HepG2 (cell line): Measurements from ENCODE around the gene SERINC1. TPM values are rescaled to one million over a fixed set of nuclear protein-coding genes. Genes with fewer than 3 reads are reported as not detected.

Source experiments
- HDAC6 ChIP-seq: fragments of 200-600 bp; sonication (generic); IDR thresholded peaks from 2 replicates; pipeline ENCODE4 v1.7.0; 2017; ENCODE audit warnings: mild to moderate bottlenecking, antibody characterized with exemption, low read length, low read depth
- MEF2D ChIP-seq: sonication (generic); formaldehyde crosslinking; IDR thresholded peaks from 2 replicates; pipeline ENCODE4 v1.5.1; 2020; ENCODE audit warnings: mild to moderate bottlenecking, missing genetic modification reagents
- MXI1 ChIP-seq: IDR thresholded peaks from 3 replicates; pipeline ENCODE4 v1.6.1; 2012; ENCODE audit warnings: low read depth, low read length, inconsistent platforms, borderline replicate concordance
- POLR2G ChIP-seq: fragments of 200-400 bp; formaldehyde crosslinking; IDR thresholded peaks from 2 replicates; pipeline ENCODE4 v1.6.1; 2018; ENCODE audit warnings: mild to moderate bottlenecking, low read depth, low read length, moderate library complexity
- RAD51 ChIP-seq: fragments of 450-650 bp; IDR thresholded peaks from 2 replicates; pipeline ENCODE4 v1.6.1; 2016; ENCODE audit warnings: borderline replicate concordance
- RORA ChIP-seq: sonication (generic); formaldehyde crosslinking; IDR thresholded peaks from 2 replicates; pipeline ENCODE4 v1.5.0; 2020; ENCODE audit warnings: mild to moderate bottlenecking, missing genetic modification reagents, moderate library complexity
- SMYD3 ChIP-seq: sonication (generic); formaldehyde crosslinking; IDR thresholded peaks from 2 replicates; pipeline ENCODE4 v1.8.1; 2023; ENCODE audit warnings: mild to moderate bottlenecking, missing genetic modification reagents
- ZNF441 ChIP-seq: sonication (generic); formaldehyde crosslinking; IDR thresholded peaks from 2 replicates; pipeline ENCODE4 v1.7.0; 2021; ENCODE audit warnings: missing genetic modification reagents, borderline replicate concordance
- ZNF570 ChIP-seq: sonication (generic); formaldehyde crosslinking; IDR thresholded peaks from 2 replicates; pipeline ENCODE4 v1.4.0; 2020; ENCODE audit warnings: mild to moderate bottlenecking, missing genetic modification reagents, borderline replicate concordance
- ZNF75D ChIP-seq: sonication (generic); formaldehyde crosslinking; IDR thresholded peaks from 2 replicates; pipeline ENCODE4 v1.8.1; 2023; ENCODE audit warnings: missing genetic modification reagents, mild to moderate bottlenecking, borderline replicate concordance
- ZNF841 ChIP-seq: sonication (generic); formaldehyde crosslinking; IDR thresholded peaks from 2 replicates; pipeline ENCODE4 v1.8.1; 2023; ENCODE audit warnings: missing genetic modification reagents, borderline replicate concordance
- polyA plus RNA-seq, 8 experiments: library from polyadenylated mRNA; depleted of rRNA in 3 of 8; stranded (reverse) in 7 of 8; unstranded in 1 of 8; fragments of >200 nt; fragmentation: Illumina TruSeq in 4 of 8; extraction: Trizol in 4 of 8; gene quantifications; 2 replicates each; pipeline versions ENCODE4 v1.2.1 to v1.2.3, GENCODE V29; 2011 to 2016; ENCODE audit warnings: low read depth in 4 of 8, missing spikeins in 1 of 8, mixed read lengths in 1 of 8; ENCODE audit not compliant: insufficient read depth in 1 of 8
- total RNA-seq, 5 experiments: library from RNA; depleted of rRNA; stranded (reverse); fragments of >200 nt; fragmentation: Illumina TruSeq; extraction: Trizol; gene quantifications; 2 replicates each; pipeline ENCODE4 v1.2.3, GENCODE V29; 2016; ENCODE audit warnings: low read depth in 1 of 5
- TF ChIP-seq, protein P1 (sequence below): conservative IDR thresholded peaks from 2 replicates; pipeline ENCODE4 v1.6.1; 2018; ENCODE audit warnings: missing genetic modification reagents
- TF ChIP-seq, protein P2 (sequence below): sonication (generic); formaldehyde crosslinking; IDR thresholded peaks from 2 replicates; pipeline ENCODE4 v1.4.0; 2020; ENCODE audit warnings: mild to moderate bottlenecking, missing genetic modification reagents
- TF ChIP-seq, protein P3 (sequence below): sonication (generic); formaldehyde crosslinking; IDR thresholded peaks from 2 replicates; pipeline ENCODE4 v1.9.0; 2021; ENCODE audit warnings: missing genetic modification reagents, borderline replicate concordance
- TF ChIP-seq, protein P4 (sequence below): sonication (generic); formaldehyde crosslinking; IDR thresholded peaks from 2 replicates; pipeline ENCODE4 v1.4.0; 2020; ENCODE audit warnings: mild to moderate bottlenecking, low read depth, missing genetic modification reagents
- TF ChIP-seq, protein P5 (sequence below): sonication (generic); formaldehyde crosslinking; IDR thresholded peaks from 2 replicates; pipeline ENCODE4 v1.8.0; 2022; ENCODE audit warnings: missing genetic modification reagents, mild to moderate bottlenecking, inconsistent platforms, borderline replicate concordance
- TF ChIP-seq, protein P6 (sequence below): sonication (generic); formaldehyde crosslinking; IDR thresholded peaks from 2 replicates; pipeline ENCODE4 v1.8.0; 2022; ENCODE audit warnings: low read depth, missing genetic modification reagents
- TF ChIP-seq, protein P7 (sequence below): sonication (generic); formaldehyde crosslinking; IDR thresholded peaks from 2 replicates; pipeline ENCODE4 v1.5.1; 2020; ENCODE audit warnings: missing genetic modification reagents, mild to moderate bottlenecking, borderline replicate concordance

Gene SERINC1
- total and polyA plus RNA-seq, 2 of the 13 experiments (the other 11 are each of a cell fraction or from before 2014, with no cell fraction given), result 93.5 to 112 TPM

DNA sequence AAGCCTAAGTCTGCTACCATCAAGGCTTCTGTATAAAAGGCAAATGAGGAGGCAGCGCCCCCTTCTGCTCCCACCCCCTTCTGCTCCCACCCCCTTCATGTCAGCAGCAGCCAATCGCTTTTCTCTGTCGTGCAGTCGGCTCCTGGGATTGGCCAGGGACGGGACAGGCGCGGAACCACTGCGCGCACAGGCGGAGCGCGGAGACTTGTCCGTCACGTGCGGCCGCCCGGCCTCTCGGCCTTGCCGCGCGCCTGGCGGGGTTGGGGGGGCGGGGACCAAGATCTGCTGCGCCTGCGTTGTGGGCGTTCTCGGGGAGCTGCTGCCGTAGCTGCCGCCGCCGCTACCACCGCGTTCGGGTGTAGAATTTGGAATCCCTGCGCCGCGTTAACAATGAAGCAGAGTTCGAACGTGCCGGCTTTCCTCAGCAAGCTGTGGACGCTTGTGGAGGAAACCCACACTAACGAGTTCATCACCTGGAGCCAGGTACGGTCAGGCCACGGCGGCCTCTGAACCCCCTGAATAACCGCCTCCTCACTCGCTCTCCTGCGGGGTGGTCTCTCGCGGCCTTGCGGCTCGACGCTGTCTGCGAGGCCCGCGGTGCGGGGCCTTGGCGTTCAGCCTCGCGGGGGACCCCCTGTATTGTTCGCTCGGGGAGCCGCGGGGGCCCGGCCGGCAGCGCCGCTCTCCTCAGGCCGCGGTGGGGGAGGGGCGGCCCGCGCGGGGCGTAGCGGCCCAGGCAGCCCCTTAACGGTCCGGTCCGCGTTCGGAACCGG is 72.1 kb downstream of the SERINC1 start, which contains the start of gene HSF2 (continued):
- TF ChIP-seq ZNF841 (CRISPR knock-in tag) (0 out of 2 replicates have a peak, but pooled peaks have one; percentile 90), HDAC6 (no peak), RORA (CRISPR knock-in tag) (no peak), ZNF441 (CRISPR knock-in tag) (no peak; the same call in 1 of the 2 replicates), POLR2G (peak; percentile 85), SMYD3 (CRISPR knock-in tag) (peak; percentile 60; the same call in 1 of the 2 replicates), ZNF75D (no peak), RAD51 (peak; percentile 50), ZNF570 (CRISPR knock-in tag) (no peak), MXI1 (peak; percentile 78; the same call in 1 of the 3 replicates), MEF2D (CRISPR knock-in tag) (no peak)
- TF ChIP-seq, protein P1, sequence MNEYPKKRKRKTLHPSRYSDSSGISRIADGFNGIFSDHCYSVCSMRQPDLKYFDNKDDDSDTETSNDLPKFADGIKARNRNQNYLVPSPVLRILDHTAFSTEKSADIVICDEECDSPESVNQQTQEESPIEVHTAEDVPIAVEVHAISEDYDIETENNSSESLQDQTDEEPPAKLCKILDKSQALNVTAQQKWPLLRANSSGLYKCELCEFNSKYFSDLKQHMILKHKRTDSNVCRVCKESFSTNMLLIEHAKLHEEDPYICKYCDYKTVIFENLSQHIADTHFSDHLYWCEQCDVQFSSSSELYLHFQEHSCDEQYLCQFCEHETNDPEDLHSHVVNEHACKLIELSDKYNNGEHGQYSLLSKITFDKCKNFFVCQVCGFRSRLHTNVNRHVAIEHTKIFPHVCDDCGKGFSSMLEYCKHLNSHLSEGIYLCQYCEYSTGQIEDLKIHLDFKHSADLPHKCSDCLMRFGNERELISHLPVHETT (CRISPR knock-in tag), result no peak
- TF ChIP-seq, protein P2, sequence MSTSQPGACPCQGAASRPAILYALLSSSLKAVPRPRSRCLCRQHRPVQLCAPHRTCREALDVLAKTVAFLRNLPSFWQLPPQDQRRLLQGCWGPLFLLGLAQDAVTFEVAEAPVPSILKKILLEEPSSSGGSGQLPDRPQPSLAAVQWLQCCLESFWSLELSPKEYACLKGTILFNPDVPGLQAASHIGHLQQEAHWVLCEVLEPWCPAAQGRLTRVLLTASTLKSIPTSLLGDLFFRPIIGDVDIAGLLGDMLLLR (CRISPR knock-in tag), result peak; percentile 68; the same call in 1 of the 2 replicates
- TF ChIP-seq, protein P3, sequence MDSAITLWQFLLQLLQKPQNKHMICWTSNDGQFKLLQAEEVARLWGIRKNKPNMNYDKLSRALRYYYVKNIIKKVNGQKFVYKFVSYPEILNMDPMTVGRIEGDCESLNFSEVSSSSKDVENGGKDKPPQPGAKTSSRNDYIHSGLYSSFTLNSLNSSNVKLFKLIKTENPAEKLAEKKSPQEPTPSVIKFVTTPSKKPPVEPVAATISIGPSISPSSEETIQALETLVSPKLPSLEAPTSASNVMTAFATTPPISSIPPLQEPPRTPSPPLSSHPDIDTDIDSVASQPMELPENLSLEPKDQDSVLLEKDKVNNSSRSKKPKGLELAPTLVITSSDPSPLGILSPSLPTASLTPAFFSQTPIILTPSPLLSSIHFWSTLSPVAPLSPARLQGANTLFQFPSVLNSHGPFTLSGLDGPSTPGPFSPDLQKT (CRISPR knock-in tag), result no peak
- TF ChIP-seq, protein P4, sequence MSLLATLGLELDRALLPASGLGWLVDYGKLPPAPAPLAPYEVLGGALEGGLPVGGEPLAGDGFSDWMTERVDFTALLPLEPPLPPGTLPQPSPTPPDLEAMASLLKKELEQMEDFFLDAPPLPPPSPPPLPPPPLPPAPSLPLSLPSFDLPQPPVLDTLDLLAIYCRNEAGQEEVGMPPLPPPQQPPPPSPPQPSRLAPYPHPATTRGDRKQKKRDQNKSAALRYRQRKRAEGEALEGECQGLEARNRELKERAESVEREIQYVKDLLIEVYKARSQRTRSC, result no peak
- TF ChIP-seq, protein P5, sequence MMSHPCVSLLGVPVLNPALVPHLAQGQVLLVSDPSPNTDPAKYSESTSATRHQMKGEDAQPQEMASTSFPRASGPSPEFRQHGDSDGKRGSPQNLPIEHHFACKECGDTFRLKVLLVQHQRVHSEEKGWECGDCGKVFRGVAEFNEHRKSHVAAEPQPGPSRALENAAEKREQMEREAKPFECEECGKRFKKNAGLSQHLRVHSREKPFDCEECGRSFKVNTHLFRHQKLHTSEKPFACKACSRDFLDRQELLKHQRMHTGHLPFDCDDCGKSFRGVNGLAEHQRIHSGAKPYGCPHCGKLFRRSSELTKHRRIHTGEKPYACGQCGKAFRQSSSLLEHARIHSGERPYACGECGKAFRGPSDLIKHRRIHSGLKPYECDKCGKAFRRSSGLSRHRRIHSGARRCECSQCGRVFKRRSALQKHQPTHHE (CRISPR knock-in tag), result peak; percentile 73; the same call in 1 of the 2 replicates
- TF ChIP-seq, protein P6, sequence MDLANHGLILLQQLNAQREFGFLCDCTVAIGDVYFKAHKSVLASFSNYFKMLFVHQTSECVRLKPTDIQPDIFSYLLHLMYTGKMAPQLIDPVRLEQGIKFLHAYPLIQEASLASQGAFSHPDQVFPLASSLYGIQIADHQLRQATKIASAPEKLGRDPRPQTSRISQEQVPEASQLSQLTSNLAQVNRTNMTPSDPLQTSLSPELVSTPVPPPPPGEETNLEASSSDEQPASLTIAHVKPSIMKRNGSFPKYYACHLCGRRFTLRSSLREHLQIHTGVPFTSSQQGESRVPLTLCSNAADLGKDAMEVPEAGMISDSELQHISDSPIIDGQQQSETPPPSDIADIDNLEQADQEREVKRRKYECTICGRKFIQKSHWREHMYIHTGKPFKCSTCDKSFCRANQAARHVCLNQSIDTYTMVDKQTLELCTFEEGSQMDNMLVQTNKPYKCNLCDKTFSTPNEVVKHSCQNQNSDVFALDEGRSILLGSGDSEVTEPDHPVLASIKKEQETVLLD, result no peak; the same call in 1 of the 2 replicates
- TF ChIP-seq, protein P7, sequence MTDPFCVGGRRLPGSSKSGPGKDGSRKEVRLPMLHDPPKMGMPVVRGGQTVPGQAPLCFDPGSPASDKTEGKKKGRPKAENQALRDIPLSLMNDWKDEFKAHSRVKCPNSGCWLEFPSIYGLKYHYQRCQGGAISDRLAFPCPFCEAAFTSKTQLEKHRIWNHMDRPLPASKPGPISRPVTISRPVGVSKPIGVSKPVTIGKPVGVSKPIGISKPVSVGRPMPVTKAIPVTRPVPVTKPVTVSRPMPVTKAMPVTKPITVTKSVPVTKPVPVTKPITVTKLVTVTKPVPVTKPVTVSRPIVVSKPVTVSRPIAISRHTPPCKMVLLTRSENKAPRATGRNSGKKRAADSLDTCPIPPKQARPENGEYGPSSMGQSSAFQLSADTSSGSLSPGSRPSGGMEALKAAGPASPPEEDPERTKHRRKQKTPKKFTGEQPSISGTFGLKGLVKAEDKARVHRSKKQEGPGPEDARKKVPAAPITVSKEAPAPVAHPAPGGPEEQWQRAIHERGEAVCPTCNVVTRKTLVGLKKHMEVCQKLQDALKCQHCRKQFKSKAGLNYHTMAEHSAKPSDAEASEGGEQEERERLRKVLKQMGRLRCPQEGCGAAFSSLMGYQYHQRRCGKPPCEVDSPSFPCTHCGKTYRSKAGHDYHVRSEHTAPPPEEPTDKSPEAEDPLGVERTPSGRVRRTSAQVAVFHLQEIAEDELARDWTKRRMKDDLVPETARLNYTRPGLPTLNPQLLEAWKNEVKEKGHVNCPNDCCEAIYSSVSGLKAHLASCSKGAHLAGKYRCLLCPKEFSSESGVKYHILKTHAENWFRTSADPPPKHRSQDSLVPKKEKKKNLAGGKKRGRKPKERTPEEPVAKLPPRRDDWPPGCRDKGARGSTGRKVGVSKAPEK (CRISPR knock-in tag), result 0 out of 2 replicates have a peak, but pooled peaks have one; percentile 57
